IMR-90 (cell line): ENCODE data around the gene NUBPL.

Source experiments
- FOS ChIP-seq: fragments of 150-350 bp; IDR thresholded peaks from 2 replicates; pipeline ENCODE4 v1.6.1; 2016; ENCODE audit warnings: low read depth, low read length
- POLR2A ChIP-seq: IDR thresholded peaks from 2 replicates; pipeline ENCODE4 v1.6.1; 2012; ENCODE audit warnings: mild to moderate bottlenecking, low read depth, low read length
- TF ChIP-seq, protein P1 (sequence below): conservative IDR thresholded peaks from 2 replicates; pipeline ENCODE4 v1.5.1; 2012; ENCODE audit warnings: mild to moderate bottlenecking, low read depth, low read length, improper control_type of control experiment
- TF ChIP-seq, protein P2 (sequence below): fragments of 150-350 bp; IDR thresholded peaks from 2 replicates; pipeline ENCODE4 v1.6.1; 2017; ENCODE audit warnings: mild to moderate bottlenecking, antibody characterized with exemption, low read length, low read depth

DNA sequence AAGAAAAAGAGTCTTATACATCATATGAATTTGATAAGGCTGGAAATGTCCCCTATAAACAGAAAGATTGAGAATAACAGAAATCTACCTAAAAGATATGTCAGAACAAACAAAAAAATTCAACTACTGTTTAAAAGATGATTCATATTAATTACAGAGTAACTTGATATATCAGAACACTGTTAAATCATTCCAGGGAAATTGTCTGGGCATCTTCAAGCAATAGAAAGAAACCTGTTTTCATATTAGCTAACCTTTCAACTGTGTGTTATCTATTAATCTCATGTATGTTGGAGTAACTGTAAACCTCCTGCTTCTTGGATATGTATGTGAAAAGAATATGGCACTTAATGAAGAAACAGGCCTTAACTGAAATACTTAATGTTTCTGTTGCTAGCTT lies 96.7 kb downstream of the NUBPL start:
- TF ChIP-seq, protein P1, sequence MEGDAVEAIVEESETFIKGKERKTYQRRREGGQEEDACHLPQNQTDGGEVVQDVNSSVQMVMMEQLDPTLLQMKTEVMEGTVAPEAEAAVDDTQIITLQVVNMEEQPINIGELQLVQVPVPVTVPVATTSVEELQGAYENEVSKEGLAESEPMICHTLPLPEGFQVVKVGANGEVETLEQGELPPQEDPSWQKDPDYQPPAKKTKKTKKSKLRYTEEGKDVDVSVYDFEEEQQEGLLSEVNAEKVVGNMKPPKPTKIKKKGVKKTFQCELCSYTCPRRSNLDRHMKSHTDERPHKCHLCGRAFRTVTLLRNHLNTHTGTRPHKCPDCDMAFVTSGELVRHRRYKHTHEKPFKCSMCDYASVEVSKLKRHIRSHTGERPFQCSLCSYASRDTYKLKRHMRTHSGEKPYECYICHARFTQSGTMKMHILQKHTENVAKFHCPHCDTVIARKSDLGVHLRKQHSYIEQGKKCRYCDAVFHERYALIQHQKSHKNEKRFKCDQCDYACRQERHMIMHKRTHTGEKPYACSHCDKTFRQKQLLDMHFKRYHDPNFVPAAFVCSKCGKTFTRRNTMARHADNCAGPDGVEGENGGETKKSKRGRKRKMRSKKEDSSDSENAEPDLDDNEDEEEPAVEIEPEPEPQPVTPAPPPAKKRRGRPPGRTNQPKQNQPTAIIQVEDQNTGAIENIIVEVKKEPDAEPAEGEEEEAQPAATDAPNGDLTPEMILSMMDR, result no peak
- TF ChIP-seq, protein P2, sequence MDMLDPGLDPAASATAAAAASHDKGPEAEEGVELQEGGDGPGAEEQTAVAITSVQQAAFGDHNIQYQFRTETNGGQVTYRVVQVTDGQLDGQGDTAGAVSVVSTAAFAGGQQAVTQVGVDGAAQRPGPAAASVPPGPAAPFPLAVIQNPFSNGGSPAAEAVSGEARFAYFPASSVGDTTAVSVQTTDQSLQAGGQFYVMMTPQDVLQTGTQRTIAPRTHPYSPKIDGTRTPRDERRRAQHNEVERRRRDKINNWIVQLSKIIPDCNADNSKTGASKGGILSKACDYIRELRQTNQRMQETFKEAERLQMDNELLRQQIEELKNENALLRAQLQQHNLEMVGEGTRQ, result no peak
- no peak for TF ChIP-seq POLR2A
- no peak for TF ChIP-seq FOS
